A673 (cell line): ENCODE data around the gene MTMR8.

Experiments used
- CTCF ChIP-seq: fragments of 300-800, 200-600 bp; sonication (generic); conservative IDR thresholded peaks from 2 replicates; pipeline ENCODE4 v1.5.1; 2017; ENCODE audit warnings: low read depth, mild to moderate bottlenecking, antibody characterized with exemption, low read length, moderate library complexity, mixed read lengths
- EZH2 ChIP-seq: fragments of 200-600 bp; sonication (generic); IDR thresholded peaks from 2 replicates; pipeline ENCODE4 v1.6.1; 2017; ENCODE audit warnings: borderline replicate concordance, low read depth, mild to moderate bottlenecking, mixed read lengths, antibody characterized with exemption, low read length; ENCODE audit not compliant: poor library complexity, severe bottlenecking

DNA sequence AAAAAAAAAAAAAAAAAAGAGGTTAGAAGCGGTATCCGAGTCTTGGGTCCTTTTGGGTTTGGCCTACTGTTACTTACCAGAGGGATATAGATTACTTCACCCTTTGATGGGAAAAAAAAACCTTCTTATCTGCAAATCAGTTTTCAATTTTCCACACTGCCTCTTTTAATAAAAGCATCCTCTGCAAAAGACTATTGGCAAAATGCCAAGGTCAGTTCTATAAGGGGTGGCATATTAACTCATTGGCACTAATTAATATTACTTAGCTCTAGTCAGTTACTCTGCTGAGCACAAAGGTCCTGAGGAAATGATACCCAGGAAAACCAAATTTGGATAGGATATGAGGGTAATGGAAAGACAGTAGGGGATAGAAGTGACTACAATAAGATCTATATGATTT lies 44.3 kb upstream of the MTMR8 start:
- no peak for TF ChIP-seq CTCF
- no peak for TF ChIP-seq EZH2
